Ectodermal cell (in vitro differentiated cells): ENCODE data around the gene SYT14.

Experiments
- H3K27ac ChIP-seq: 2 replicates; pipeline ENCODE4 v1.7.0; 2013; ENCODE audit warnings: mild to moderate bottlenecking, low read depth, low read length; ENCODE audit not compliant: insufficient read depth, poor library complexity, severe bottlenecking
- H3K27me3 ChIP-seq: 2 replicates; pipeline ENCODE4 v1.7.0; 2013; ENCODE audit warnings: mild to moderate bottlenecking, low read length; ENCODE audit not compliant: insufficient read depth, control insufficient read depth, poor library complexity, severe bottlenecking
- H3K36me3 ChIP-seq: one replicate; pipeline ENCODE4 v1.7.0; 2013; ENCODE audit warnings: low read length; ENCODE audit not compliant: control insufficient read depth, insufficient read depth
- H3K4me1 ChIP-seq: one replicate; pipeline ENCODE4 v1.7.0; 2013; ENCODE audit warnings: low read length; ENCODE audit not compliant: control insufficient read depth, insufficient read depth
- H3K4me3 ChIP-seq: 2 replicates; pipeline ENCODE4 v1.7.0; 2013; ENCODE audit warnings: low read depth, low read length, control low read depth; ENCODE audit not compliant: insufficient read depth
- H3K9me3 ChIP-seq: 2 replicates; pipeline ENCODE4 v1.7.0; 2013; ENCODE audit warnings: mild to moderate bottlenecking, low read length, moderate library complexity; ENCODE audit not compliant: control insufficient read depth
- WGBS, 2 experiments: methylation state at CpG; one replicate each; pipeline ENCODE4 v1.1.7; 2013; ENCODE audit warnings: missing lambda C conversion rate in 2 of 2; 5-methylcytosine and 5-hydroxymethylcytosine counted together

The SYT14 gene

DNA sequence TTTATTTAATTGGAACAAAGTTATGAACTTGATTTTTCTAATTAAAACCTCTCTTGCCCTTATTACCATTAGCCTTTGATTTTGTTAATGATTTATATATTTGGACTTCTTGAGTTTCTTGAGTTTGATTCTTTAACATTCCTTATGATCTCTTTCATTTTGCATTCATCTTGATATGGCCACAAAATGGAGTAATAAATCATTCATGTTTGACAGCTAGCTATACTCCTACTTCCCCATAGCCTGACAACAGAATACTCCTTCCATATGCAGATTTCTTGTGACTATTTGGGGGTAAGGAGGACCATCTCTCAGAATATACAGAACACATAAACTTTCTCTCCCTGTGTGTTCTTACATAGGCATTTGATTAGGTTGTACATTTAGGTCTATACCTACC lies 119.6 kb downstream of the SYT14 start:
- H3K27ac ChIP-seq: no peak overlapping the region
- no peaks in the 10 kb centered on the region for H3K36me3 ChIP-seq
- H3K9me3 ChIP-seq: no peaks in the 10 kb centered on the region
- no peaks in the 10 kb centered on the region for H3K4me1 ChIP-seq
- no peaks in the 10 kb centered on the region for H3K27me3 ChIP-seq
- no peak overlapping the region for H3K4me3 ChIP-seq

DNA sequence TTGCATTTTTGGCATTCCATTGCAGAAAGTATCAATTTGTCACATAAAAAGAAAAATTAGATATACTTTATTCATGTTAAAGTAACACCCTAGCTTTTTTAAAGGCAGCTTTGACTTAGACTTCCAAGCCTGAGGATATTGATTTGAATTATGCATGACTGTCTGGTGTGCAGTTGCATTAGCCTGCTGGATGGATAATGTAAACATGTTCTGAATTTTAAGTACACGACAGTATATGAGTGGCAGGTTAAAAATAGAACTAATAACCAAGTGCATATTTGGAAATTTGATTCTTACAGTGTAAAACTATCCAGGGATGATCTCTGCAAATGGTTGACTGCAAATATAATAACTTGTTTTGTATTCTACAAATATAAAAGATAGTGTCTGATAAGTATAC lies 124.0 kb downstream of the SYT14 start:
- Histone ChIP-seq H3K9me3 (no peaks in the 10 kb centered on the region), H3K27me3 (no peaks in the 10 kb centered on the region), H3K4me3 (no peak overlapping the region), H3K27ac (no peak overlapping the region), H3K36me3 (no peaks in the 10 kb centered on the region), H3K4me1 (no peaks in the 10 kb centered on the region)
- WGBS, 2 experiments: 87 to 91% methylated on average over 1 of the region's 1 CpG

DNA sequence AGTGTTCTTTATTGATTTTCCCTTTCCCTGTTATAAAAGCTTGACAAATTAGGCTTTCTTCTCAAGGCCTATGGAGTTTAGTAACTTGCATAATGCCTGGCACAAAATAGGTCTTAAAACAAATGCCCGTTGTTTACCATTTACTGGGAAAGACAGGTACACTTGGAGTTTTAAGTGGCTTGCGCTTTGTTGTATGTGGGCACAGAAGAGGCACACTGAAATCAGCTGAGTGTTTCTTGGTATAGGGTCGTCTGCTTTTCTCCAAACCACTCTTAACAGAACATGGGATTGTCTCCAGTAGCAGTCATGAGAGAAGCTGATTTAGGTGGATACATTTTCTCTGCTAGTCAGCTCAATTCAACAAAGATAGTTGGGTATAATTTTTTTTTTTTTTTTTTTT lies 132.5 kb downstream of the SYT14 start:
- 87 to 91% methylated on average over 3 of the region's 3 CpGs for WGBS, 2 experiments
- H3K27ac ChIP-seq: no peak overlapping the region

DNA sequence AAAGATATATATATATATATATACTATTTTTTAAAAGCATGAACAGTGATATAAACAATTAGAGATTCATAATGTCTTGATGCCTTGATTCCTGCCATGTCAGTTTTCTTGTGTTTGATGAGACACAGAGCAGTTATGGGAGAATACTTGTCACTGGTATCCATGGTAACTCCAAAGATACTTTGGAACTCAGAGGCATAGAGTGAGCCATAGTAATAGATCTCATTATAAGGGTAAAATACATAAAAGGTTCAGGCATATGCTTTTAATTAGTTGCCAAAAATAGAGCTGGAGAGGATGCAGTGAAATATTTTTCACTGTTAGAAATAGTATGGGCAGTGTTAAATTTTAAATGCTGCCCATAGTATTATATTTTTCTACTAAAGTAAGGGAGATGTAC lies 134.1 kb downstream of the SYT14 start:
- Histone ChIP-seq H3K36me3 (no peaks in the 10 kb centered on the region), H3K4me3 (no peak overlapping the region), H3K27ac (no peak overlapping the region), H3K9me3 (no peaks in the 10 kb centered on the region), H3K27me3 (no peaks in the 10 kb centered on the region), H3K4me1 (no peaks in the 10 kb centered on the region)

More for the DNA sequence above, 132.5 kb downstream of the SYT14 start:
- Histone ChIP-seq H3K36me3 (no peaks in the 10 kb centered on the region), H3K4me3 (no peak overlapping the region), H3K9me3 (no peaks in the 10 kb centered on the region), H3K27me3 (no peaks in the 10 kb centered on the region), H3K4me1 (no peaks in the 10 kb centered on the region)

DNA sequence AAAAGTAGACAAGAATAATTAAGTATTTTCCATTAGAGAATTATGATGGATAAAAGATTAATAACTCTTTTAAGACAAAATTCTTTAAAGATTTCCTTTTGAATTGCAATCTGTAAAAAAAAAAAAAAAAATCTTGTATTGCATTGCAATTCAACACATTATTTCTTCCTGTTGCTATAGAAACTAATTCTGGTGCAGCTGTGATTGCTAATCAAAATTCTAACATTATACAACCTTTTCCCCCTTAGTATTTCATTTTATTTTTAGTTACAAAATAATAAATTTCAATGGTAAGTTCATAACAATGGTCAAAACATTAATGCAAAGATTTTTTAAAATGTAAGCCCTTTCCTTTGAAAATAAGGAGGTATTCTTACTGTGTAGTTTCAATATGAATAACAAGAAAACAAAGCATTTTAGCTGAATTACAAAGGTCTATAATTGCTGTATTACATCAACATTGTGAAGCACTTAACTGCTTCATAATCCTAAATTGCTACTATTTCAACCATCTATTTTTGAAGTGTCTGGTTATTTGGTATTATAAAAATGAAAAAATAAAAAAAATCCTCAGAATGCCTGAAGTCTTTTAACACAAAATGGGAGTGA lies 135.0 kb downstream of the SYT14 start:
- Histone ChIP-seq H3K36me3 (no peaks in the 10 kb centered on the region), H3K27me3 (no peaks in the 10 kb centered on the region), H3K9me3 (no peaks in the 10 kb centered on the region), H3K4me3 (no peak overlapping the region), H3K27ac (no peak overlapping the region), H3K4me1 (no peaks in the 10 kb centered on the region)

- H3K27ac ChIP-seq: no peak overlapping the region
Observed at GRCh38 chr1:210074904-210075303, 136.9 kb downstream of the SYT14 start.

DNA sequence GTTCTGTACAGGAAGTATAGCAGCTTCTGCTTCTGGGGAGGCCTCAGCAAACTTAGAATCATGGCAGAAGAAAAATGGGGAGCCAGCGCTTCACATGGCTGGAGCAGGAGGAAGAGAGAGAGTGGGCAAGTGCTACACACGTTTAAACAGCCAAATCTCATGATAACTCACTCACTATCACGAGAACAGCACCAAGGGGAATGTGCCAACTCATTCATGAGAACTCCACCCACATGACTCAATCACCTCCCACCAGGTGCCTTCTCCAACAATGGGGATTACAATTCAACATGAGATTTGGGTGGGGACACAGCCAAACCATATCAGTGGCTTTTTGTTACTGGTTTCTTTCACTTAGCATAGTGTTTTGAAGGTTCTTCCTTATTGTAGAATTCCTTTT lies 138.6 kb downstream of the SYT14 start:
- Histone ChIP-seq H3K4me1 (no peaks in the 10 kb centered on the region), H3K36me3 (no peaks in the 10 kb centered on the region), H3K4me3 (no peak overlapping the region), H3K27me3 (no peaks in the 10 kb centered on the region), H3K9me3 (no peaks in the 10 kb centered on the region), H3K27ac (no peak overlapping the region)
- 77 to 85% methylated on average over 3 of the region's 3 CpGs for WGBS, 2 experiments

More at GRCh38 chr1:210074904-210075303, 136.9 kb downstream of the SYT14 start:
- Histone ChIP-seq H3K36me3 (no peaks in the 10 kb centered on the region), H3K4me1 (no peaks in the 10 kb centered on the region), H3K27me3 (no peaks in the 10 kb centered on the region), H3K9me3 (no peaks in the 10 kb centered on the region), H3K4me3 (no peak overlapping the region)
- 90 to 92% methylated on average over 16 of the region's 16 CpGs for WGBS, 2 experiments

DNA sequence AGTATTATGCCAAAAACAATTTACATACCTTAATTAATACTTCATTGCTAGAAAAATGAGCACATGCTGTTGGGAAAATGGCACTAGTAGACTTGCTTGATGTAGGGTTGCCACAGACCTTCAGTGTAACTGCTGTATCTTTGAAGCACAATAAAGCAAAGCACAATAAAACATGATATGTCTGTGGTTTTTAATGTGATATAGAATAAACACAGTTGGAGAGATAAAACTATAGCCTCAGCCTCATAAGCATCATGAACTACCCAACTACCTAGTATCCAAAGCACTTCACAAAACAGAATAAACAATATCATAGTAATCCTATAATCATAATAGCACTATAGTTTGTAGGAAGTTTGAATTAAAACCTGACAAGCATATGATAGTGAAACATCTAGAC lies 143.5 kb downstream of the SYT14 start:
- Histone ChIP-seq H3K27me3 (no peaks in the 10 kb centered on the region), H3K4me1 (no peaks in the 10 kb centered on the region), H3K4me3 (no peak overlapping the region), H3K9me3 (no peaks in the 10 kb centered on the region), H3K36me3 (no peaks in the 10 kb centered on the region), H3K27ac (no peak overlapping the region)

DNA sequence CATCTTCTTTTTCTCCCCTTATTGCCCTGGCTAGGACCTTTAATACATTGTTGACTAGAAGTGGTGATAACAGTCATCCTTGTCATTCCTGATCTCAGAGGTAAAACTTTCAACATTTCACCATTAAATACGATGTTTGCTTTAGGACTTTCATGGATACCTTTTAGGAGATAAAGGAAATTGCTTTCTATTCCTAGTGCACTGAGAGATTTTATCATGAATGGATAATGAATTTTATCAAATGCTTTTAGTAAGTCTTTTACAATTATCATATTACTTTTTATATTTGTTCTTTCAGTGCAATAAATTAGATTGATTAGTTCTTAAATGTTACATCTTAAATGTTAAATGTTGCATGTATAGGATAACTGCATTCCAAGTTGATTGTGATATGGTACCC lies 147.3 kb downstream of the SYT14 start:
- Histone ChIP-seq H3K27me3 (no peaks in the 10 kb centered on the region), H3K9me3 (no peaks in the 10 kb centered on the region), H3K27ac (no peak overlapping the region), H3K4me3 (no peak overlapping the region), H3K4me1 (no peaks in the 10 kb centered on the region), H3K36me3 (no peaks in the 10 kb centered on the region)
- 100% methylated on average over 1 of the region's 1 CpG; no CpG with 5 or more reads in 1 of the 2 experiments for WGBS, 2 experiments

GRCh38 chr1:210087058-210087457 lies 149.0 kb downstream of the SYT14 start:
- Histone ChIP-seq H3K4me3 (no peak overlapping the region), H3K27ac (no peak overlapping the region), H3K9me3 (no peaks in the 10 kb centered on the region), H3K36me3 (no peaks in the 10 kb centered on the region), H3K4me1 (no peaks in the 10 kb centered on the region), H3K27me3 (no peaks in the 10 kb centered on the region)
- WGBS, 2 experiments: 84 to 86% methylated on average over 6 of the region's 6 CpGs

DNA sequence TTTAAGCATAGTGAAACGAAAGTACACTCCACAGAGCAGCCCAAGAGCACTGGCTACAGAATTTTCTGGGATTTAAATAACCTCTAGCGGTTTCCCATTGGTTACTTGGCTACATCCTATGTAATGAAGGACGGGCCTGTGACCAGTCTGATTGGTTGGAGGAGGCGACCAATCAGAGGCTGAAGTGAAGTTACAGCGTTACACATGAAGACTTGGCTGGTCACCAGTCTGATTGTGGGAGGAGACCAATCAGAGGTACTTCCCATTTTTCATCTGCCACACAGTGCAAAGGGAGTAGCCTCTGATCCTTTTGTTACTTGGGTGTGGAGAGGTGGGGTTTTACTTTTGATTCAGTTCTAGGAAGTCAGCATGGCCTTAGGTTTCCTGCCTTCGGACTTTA lies 151.8 kb downstream of the SYT14 start:
- Histone ChIP-seq H3K4me1 (no peaks in the 10 kb centered on the region), H3K27me3 (no peaks in the 10 kb centered on the region), H3K4me3 (no peak overlapping the region), H3K27ac (no peak overlapping the region), H3K9me3 (no peaks in the 10 kb centered on the region), H3K36me3 (no peaks in the 10 kb centered on the region)
- WGBS, 2 experiments: 96% methylated on average over 5 of the region's 6 CpGs
